Measurements from ENCODE around the gene DUSP22. TPM values are rescaled to one million over a fixed set of nuclear protein-coding genes. Genes with fewer than 3 reads are reported as not detected.
"Not testable (repeated sequence)": the region's sequence is repeated elsewhere in the genome, so short reads cannot be mapped to it uniquely, and the experiment has no call there.

Gene DUSP22
- 23.7 TPM for total RNA-seq

- DNase-seq: no peak
These were observed at the start of gene DUSP22 for GRCh38 chr6:291697-292505. DUSP22 (plus strand) TSS chr6:292487; CDS start chr6:292540, 53 bp downstream.

DNA sequence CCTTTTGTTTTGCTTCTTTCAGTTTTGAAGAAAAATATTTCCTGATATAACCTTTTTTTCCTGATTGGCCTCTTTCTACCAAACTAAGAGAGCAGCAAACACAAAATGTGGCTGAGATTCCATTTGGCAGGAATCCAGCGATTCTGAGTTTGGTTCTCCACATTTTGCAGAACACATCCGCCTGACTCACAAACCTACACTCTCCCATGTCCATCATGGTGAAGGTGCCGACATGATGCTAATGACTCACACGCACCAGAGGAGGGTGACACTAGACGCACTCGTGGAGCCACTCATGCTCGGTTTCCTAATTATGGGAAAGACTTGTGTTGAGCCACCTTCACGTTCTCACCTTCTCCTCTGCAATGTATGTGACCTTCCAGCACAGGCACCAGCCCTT is 45.9 kb upstream of the DUSP22 start:
- DNase-seq: no peak

GRCh38 chr6:247351-247750 is 44.9 kb upstream of the DUSP22 start:
- DNase-seq: no peak

DNA sequence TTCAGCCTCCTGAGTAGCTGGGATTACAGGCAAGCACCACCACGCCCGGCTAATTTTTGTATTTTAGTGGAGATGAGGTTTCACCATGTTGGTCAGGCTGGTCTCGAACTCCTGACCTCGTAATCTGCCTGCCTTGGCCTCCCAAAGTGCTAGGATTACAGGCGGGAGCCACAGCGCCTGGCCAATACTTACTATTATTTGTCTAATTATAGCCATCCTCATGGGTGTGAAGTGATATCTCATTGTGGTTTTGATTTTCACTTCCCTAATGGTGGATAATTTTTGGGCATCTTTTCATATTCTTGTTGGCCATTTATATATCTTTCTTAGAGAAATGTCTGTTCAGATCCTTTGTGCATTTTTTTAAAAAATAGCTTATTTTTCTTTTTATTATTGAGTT is 44.2 kb upstream of the DUSP22 start:
- DNase-seq: not testable (repeated sequence)

GRCh38 chr6:250676-251075 is 41.6 kb upstream of the DUSP22 start:
- DNase-seq: no peak

DNA sequence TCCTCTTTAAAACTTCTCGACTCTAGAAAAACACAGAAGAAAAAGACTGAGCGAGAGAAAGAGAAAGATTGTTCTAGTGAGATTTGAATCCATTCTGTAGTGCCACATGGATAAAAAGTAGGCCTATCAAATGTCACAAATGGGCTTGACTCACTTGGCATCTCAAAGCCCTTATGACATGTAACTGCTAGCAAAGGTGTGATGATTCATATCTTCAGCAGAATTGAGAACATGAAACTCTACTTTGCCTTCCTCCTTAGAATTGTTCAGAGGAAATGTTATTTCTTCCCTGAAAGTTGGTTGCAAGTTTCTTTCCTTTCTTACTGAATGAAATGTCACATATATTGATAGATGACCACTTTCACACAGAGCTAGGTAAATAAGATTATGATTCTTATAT is 40.4 kb upstream of the DUSP22 start:
- no peak for DNase-seq

DNA sequence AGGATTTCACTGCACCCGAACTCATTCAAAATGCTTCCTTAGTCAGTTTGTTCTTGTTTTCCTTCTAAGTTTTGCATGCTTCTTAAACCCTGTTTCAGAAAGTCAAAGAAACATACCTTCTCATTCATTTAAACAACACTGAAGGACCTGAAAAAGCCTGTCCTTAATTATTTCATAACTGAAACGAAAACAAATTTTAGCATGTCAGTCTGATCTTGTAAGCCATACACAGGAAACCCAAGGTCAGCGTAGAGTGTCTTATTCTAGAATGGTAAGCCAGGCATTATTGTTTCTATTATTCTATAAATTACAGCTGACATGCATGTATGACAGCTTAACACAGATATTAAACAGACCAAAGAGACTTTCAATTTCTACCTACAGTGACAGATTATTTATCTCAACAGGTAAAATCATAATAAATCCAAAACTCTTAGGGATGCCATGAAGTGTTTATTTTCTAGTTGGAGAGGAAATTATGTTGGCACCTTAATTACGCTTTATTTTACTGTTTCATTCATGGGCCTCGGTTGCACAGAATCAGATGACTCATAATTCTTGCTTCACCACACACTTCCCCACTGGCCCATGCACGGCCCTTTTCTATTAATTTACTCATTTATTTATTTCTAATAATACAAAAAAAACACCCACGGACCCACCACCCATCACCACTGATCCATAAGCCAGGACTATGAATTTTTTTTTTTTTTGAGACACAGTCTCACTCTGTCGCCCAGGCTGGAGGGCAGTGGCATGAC is 39.3 kb upstream of the DUSP22 start:
- no peak for DNase-seq

- no peak for DNase-seq
These were observed 38.3 kb upstream of the DUSP22 start for GRCh38 chr6:254016-254415.

DNA sequence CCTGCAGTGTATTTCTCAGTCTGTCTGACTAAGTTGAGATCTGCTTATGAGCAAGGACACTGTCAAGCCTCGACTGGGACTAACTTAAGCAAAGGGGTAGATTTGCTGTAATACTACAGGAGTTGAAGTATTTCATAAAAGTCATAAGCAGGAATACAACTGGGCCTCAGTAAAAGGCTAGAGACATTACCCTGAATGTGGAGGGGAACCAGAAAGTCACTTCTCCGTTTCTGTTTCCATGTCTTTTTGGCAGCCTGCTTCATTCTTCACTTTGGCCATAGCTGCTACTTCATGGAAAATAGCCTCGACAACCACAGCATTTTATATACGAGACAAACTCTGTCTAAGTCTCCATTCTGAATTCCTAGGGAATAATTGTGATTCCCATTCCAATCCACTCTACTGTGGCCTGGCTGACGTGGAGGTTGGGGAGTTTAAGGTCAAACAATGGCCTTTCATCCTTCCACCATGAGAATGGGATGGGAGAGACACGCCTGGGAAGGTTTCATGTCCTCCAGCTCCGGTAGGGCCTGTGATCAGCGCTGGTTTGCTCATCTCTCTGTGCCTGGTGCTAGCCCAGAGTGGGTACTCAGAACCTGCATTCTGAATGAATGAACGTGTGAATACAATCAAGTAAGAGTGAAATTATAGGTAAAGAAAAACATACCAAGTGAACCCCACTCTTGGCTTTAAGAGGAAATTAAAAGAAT is 37.1 kb upstream of the DUSP22 start:
- no peak for DNase-seq

DNA sequence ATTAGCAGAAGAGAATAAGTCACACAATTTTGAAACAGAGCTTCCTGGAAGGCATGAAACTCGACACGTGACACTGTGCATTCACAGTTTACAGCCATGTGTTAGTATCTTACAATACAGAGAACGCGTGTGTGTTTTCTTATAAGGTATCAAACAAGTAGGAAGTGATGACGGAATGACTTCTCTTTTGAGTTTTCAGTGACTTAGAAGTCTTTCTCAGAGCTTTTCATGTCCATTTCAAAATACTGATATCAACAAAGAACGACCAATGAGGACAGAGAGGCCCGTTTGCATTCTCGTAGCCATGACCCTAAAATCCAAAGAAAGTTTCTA is 36.6 kb upstream of the DUSP22 start:
- no peak for DNase-seq

- DNase-seq: no peak
These were observed 36.1 kb upstream of the DUSP22 start for GRCh38 chr6:256169-256568.

DNA sequence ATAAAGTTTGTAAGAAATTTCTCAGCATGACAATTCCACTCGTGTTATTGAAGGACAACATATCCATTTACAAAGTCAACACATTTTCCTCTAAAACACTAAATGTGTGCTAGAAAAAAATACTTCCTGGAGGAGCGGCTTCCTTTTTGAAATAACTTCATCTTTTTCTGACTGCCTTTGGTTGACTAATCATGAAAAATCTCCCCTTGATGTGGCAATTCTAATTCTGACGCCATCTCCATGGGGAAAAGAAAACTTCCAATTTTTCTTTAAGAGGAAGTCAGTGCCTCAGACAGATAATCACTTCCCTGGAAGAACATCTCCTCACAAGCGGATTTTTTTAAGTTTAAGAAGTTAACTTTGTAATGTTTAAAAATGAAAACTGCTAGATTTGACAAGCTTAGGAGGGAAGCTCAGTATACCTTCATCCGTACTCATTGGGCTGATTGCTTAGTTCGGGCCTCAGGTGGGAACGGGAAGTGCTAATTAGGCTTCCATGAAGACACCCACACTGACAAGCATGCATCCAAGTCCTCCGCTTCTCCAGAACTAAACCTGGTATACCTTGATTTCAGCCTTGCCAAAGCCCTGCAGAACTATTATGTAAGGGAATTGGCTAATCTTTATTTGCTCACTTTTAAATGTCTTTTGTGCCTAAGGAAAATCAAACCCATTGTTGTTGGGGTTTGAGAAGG is 35.1 kb upstream of the DUSP22 start:
- no peak for DNase-seq

DNA sequence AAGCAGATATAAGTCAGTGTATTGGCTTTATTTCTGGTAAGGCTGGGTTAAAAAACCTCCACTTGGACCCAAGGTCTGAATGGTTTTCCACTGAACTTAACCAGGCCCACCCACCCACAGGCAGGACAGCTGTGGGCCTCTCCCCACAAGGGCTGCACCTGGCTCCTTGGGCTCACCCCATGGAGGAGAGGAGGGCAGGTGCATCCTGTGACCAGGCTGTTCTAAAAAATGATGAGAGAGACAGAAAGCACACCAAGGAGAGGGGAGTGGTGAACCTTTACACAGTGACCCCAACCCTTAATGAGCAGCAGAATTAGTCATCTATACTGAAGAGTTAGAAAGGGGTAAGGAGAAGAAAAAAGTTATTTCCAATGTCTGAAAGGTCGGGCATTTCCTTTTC is 34.5 kb upstream of the DUSP22 start:
- DNase-seq: no peak

GRCh38 chr6:259316-259715 is 33.0 kb upstream of the DUSP22 start:
- DNase-seq: no peak

- DNase-seq: no peak
These were observed 32.3 kb upstream of the DUSP22 start for GRCh38 chr6:259901-260508.

GRCh38 chr6:264626-265025 is 27.7 kb upstream of the DUSP22 start:
- no peak for DNase-seq

DNA sequence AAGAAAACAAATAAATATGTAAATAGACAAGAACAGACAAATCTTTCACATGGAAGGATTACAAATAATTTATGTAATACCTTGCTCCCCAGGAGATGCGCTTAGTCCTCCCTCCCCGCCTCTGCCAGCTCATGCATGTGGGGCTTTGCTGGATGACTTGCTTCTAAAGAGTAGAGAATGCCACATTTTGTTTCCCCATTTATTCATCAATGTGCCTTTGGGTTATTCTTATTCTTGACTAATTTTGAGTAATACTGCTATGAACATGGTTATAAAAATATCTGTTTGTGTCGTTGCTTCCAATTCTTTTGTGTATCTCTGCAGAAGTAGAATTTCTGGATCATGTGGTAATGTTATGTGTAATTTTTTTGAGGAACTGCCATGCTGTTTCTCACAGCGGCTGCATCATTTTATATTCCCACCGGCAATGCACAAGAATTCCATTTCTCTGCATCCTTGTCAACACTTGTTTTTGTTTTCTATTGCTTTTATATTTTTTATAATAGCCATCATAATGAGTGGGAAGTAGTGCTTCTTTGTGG is 23.8 kb upstream of the DUSP22 start:
- DNase-seq: no peak

GRCh38 chr6:273551-274058 is 18.7 kb upstream of the DUSP22 start:
- no peak for DNase-seq

DNA sequence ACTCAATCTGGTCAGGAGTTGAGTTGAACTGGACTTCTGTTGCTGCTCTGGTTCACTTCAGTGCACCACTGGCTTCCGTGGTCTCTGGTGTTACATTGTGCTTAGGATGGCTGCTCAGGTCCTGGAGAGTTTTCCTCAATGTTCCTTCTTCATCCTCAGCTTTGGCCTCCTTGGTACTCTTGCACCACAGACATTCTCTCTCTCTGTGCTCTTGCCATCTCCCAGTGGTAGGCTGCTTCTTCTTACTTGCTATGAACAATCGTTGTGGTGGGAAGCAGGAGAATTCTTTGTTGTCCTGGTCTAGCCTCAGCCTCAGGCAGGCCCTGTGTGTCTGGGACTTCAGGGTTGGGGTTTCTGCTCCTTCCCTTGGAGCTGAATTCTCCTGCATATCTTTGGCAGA is 14.5 kb upstream of the DUSP22 start:
- no peak for DNase-seq

DNA sequence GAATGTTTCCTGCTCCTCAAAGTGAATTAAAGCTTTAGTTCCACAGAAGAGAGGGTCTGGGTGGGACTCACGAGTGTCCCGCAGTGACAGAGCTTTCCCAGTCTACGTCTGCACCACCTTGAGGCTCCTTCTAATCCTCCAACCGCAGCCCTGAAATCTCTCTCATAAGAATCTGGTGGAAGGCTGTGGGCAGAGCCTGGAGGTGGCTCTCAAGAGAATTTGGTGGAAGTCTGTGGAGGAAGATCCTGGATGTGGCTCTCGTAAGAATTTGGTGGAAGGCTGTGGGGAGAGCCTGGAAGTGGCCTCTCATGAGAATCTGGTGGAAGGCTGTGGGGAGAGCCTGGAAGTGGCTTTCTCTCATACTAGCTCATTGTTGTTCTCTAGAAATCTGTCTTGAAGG is 13.8 kb upstream of the DUSP22 start:
- DNase-seq: no peak

- no peak for DNase-seq
These were observed 12.8 kb upstream of the DUSP22 start for GRCh38 chr6:279341-280029.
